ENCODE results near the gene TBCEL.

DNA sequence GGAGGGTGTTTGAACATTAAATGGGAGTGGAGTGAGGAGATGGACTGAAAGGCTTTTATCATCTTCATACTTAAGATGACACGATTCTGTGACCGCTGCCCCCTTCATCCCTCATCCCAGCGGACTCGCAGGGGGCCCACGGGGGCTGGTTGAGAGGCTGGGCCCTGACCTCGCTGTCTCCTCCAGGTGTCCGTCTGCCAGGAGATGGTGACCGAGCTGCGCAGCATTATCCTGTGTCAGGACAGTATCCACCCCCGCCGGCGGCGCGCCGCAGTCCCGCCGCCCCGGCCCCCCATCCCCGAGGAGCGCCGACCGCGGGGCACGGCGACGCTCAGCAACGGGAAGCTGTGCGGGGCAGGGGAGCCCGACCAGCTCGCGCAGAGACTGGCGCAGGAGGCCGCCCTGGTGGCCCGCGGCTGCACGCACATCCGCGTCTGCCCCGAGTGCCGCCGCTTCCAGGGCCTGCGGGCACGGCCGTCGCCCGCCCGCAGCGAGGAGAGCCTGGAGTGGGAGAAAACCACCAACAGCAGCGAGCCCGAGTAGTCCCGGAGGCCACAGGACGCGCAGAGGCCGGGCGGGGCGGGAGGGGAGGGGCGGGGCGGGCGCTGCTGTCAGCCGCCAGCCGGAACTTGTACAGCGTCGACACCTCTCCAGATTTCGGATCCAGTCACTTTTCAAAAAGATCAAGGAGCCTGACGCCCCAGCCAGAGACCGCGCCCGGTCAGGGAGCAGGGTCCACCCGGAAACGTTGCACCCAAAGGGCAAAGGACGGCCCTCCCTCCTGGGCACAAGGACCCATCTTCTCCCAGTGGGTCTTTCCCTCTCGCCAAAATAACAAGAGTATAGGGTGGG is 38.0 kb upstream of the TBCEL start:
- TF ChIP-seq CTCF (IDR thresholded peaks at IDR 0.05; ENCODE audit: insufficient read depth, low read length, poor library complexity, severe bottlenecking) (no peak), EZH2phosphoT487 (conservative IDR thresholded peaks at IDR 0.05; ENCODE audit: low read length) (no peak)

Measured in SU-DHL-6 (cell line).